ENCODE results near the gene PHC2. TPM values are rescaled to one million over a fixed set of nuclear protein-coding genes. Genes with fewer than 3 reads are reported as not detected.

PHC2 gene
- total RNA-seq, 1 donor from 2014 or later, result 91.5 TPM

DNA sequence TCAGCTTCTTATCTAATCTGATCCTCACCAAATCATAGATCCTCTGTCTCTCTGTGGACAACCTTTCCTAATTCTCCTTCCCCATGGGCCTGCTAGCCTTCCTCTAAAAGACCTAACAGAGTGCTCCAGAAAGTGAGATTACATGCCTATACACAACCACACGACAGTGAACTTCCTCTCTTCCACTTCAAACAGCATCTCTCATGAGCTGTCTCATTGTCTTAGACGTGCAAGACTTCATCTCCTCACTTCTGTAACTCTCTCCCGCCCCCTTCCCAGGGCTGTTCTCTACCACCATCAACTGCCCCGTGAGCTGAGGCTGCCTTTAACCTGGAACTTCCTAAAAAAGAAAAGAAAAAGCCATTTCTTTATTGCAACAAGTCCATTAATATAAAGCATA, 95.9 kb downstream of the PHC2 start:
- H3K4me1 Mint-ChIP-seq (ENCODE audit: low read depth), result peaks cover 82% of the 10 kb centered on the region
- H3K9me3 Mint-ChIP-seq (ENCODE audit: low read depth), result no peaks in the 10 kb centered on the region
- H3K27ac Mint-ChIP-seq (ENCODE audit: unreplicated experiment), result no peak overlapping the region
- no peak for DNase-seq (ENCODE audit: low spot score)
- TF ChIP-seq, protein P1, sequence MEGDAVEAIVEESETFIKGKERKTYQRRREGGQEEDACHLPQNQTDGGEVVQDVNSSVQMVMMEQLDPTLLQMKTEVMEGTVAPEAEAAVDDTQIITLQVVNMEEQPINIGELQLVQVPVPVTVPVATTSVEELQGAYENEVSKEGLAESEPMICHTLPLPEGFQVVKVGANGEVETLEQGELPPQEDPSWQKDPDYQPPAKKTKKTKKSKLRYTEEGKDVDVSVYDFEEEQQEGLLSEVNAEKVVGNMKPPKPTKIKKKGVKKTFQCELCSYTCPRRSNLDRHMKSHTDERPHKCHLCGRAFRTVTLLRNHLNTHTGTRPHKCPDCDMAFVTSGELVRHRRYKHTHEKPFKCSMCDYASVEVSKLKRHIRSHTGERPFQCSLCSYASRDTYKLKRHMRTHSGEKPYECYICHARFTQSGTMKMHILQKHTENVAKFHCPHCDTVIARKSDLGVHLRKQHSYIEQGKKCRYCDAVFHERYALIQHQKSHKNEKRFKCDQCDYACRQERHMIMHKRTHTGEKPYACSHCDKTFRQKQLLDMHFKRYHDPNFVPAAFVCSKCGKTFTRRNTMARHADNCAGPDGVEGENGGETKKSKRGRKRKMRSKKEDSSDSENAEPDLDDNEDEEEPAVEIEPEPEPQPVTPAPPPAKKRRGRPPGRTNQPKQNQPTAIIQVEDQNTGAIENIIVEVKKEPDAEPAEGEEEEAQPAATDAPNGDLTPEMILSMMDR (IDR thresholded peaks at IDR 0.05), result no peak
- H3K27me3 Mint-ChIP-seq (ENCODE audit: low read depth), result no peaks in the 10 kb centered on the region
- no peak overlapping the region for H3K4me3 Mint-ChIP-seq (ENCODE audit: unreplicated experiment)
- H3K36me3 Mint-ChIP-seq (ENCODE audit: low read depth), result peaks cover 23% of the 10 kb centered on the region

DNA sequence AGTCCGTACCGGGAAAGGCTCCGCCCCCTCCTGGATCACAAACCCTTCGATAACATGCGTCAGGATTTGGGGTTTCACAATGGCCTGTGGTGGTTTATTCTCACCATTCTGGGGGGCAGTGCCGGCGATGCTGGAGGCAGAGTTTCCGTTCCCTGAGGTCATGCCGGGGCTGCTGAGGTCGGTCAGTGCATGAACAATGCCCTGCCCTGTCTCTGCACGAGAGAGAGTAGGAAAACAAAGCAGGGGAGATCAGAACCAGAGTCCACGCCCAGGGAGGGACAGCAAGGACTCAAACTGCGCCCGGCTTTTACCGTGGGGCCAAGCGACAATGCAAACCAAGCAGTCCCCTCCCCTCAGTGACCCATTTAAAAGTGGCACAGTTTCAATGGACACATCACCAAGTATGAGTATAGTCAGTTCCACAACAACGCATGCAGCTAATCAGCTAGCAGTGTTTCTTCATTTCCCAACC, 96.8 kb downstream of the PHC2 start:
- Mint-ChIP-seq H3K9me3 (ENCODE audit: low read depth) (no peaks in the 10 kb centered on the region), H3K4me1 (ENCODE audit: low read depth) (peaks cover 78% of the 10 kb centered on the region), H3K4me3 (ENCODE audit: unreplicated experiment) (no peak overlapping the region), H3K27me3 (ENCODE audit: low read depth) (no peaks in the 10 kb centered on the region), H3K36me3 (ENCODE audit: low read depth) (peaks cover 29% of the 10 kb centered on the region), H3K27ac (ENCODE audit: unreplicated experiment) (no peak overlapping the region)
- DNase-seq (ENCODE audit: low spot score), result no peak
- TF ChIP-seq, protein P1 (IDR thresholded peaks at IDR 0.05), result no peak

DNA sequence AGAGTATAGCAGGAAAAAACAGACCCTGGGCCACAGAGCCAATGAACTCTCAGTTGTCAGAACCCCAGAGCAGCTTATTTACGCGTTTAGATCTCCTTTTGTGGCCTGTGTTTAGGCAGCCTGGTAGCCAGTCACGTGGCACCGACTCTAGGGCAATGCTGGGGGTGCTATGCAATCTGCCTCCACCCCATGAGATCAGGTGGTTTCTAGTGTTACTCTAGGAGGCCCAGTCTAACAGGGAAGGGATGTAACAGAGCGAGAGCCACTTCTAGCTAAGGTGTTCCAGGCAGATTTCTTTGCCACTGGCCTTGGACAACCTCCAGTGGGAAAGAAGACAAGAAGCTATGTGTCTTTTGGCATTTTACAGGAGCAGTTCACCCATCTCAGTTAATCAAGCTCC, 98.0 kb downstream of the PHC2 start:
- no peak for DNase-seq (ENCODE audit: low spot score)
- peaks cover 78% of the 10 kb centered on the region for H3K4me1 Mint-ChIP-seq (ENCODE audit: low read depth)
- H3K27me3 Mint-ChIP-seq (ENCODE audit: low read depth), result no peaks in the 10 kb centered on the region
- H3K27ac Mint-ChIP-seq (ENCODE audit: unreplicated experiment), result no peak overlapping the region
- TF ChIP-seq, protein P1 (IDR thresholded peaks at IDR 0.05), result no peak
- no peaks in the 10 kb centered on the region for H3K9me3 Mint-ChIP-seq (ENCODE audit: low read depth)
- no peak overlapping the region for H3K4me3 Mint-ChIP-seq (ENCODE audit: unreplicated experiment)
- peaks cover 39% of the 10 kb centered on the region for H3K36me3 Mint-ChIP-seq (ENCODE audit: low read depth)

DNA sequence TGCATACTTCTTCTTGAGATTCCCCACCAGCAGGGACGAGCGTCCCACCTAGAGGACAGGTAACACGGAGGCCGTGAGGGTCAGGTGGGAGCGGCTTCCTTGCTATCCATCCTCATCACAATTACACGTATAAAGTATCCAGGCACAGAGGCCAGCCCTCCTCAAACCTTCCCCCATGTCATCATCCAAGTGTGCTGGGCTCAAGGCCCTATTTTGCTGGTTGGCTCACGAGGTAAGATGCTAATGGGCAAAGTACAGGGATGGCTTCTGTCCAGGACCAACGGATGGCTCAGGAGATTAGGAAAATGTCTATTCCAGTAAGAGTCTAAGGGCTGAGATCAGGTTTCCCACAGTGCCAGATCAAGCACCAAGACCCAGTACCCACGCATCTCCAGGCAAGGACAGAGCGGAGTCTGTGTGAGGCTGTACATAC, 98.5 kb downstream of the PHC2 start:
- H3K4me3 Mint-ChIP-seq (ENCODE audit: unreplicated experiment), result no peak overlapping the region
- TF ChIP-seq, protein P1 (IDR thresholded peaks at IDR 0.05), result no peak
- H3K36me3 Mint-ChIP-seq (ENCODE audit: low read depth), result peaks cover 39% of the 10 kb centered on the region
- H3K4me1 Mint-ChIP-seq (ENCODE audit: low read depth), result peaks cover 77% of the 10 kb centered on the region
- H3K27ac Mint-ChIP-seq (ENCODE audit: unreplicated experiment), result peak overlapping the region; percentile 42
- H3K9me3 Mint-ChIP-seq (ENCODE audit: low read depth), result no peaks in the 10 kb centered on the region
- H3K27me3 Mint-ChIP-seq (ENCODE audit: low read depth), result no peaks in the 10 kb centered on the region
- no peak for DNase-seq (ENCODE audit: low spot score)

DNA sequence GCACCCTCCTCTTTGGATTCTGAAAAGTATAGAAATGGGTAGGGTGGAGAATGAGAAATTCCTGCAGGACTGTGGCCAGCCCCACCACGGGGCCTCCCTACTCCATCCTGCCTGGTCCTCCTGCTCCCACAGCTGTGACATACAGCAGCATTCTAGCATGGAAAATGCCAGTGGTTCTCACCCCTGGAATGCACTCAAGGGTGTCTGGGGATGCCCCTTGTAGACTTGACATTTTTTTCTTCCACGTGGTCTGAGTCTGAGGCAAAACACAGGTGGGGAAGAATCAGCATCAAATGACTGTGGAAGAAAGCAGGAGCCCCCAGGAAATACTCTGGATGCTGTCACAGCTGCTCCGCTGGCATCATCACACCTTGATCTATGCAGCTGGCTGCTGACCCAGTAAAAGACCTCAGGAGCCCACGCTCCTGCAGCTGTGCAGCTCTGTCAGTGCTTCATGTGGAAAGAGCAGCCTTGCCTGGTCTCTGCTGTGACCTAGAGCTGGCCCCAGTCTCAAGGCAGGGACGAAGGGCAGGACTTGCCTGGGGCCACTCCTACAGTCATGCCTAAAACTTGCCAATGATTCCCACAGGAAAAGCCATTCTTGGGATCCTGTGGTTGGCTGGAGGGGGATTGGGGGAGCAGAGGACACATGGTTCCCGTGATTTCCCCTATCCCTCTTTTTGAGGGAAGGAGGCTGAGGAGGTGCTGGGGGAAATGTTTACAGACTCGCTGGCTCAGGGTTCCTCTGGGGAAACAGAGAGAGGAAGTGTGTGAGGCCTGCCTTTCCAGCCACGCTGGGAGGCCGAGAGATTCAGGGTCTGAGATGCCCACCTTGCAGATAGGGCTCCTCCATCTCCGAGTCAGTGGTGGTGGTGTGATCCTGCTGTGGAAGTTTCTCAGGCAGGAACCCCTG, 99.2 kb downstream of the PHC2 start:
- H3K9me3 Mint-ChIP-seq (ENCODE audit: low read depth), result no peaks in the 10 kb centered on the region
- H3K4me3 Mint-ChIP-seq (ENCODE audit: unreplicated experiment), result no peak overlapping the region
- peaks cover 43% of the 10 kb centered on the region for H3K36me3 Mint-ChIP-seq (ENCODE audit: low read depth)
- H3K27ac Mint-ChIP-seq (ENCODE audit: unreplicated experiment), result peak overlapping the region; percentile 74
- peaks cover 70% of the 10 kb centered on the region for H3K4me1 Mint-ChIP-seq (ENCODE audit: low read depth)
- no peaks in the 10 kb centered on the region for H3K27me3 Mint-ChIP-seq (ENCODE audit: low read depth)
- TF ChIP-seq, protein P1 (IDR thresholded peaks at IDR 0.05), result no peak
- DNase-seq (ENCODE audit: low spot score), result no peak

Measured in chondrocyte (in vitro differentiated cells).